ENCODE data around the gene CDK3.
A peak's percentile ranks its signal among the peaks of the same experiment; 100 is the strongest.

CDK3 gene

GRCh38 chr17:76004750-76005262 is 4.2 kb downstream of the CDK3 start:
- no peak for TF ChIP-seq EGR1 (IDR thresholded peaks at IDR 0.05)
- no peak for TF ChIP-seq YY1 (IDR thresholded peaks at IDR 0.05; ENCODE audit: low read depth)
- no peak for TF ChIP-seq TEAD4 (IDR thresholded peaks at IDR 0.05)
- TF ChIP-seq NFIC (IDR thresholded peaks at IDR 0.05): no peak
- TF ChIP-seq ZBTB7A (IDR thresholded peaks at IDR 0.05; ENCODE audit: low read depth): no peak
- no peak for TF ChIP-seq USF1 (IDR thresholded peaks at IDR 0.05)
- no peak for TF ChIP-seq FOXM1 (IDR thresholded peaks at IDR 0.05; ENCODE audit: borderline replicate concordance, low read depth)
- no peak for TF ChIP-seq MAX (IDR thresholded peaks at IDR 0.05)
- TF ChIP-seq CEBPB (IDR thresholded peaks at IDR 0.05): no peak
- TF ChIP-seq CREB1 (IDR thresholded peaks at IDR 0.05; ENCODE audit: low read depth): no peak
- TF ChIP-seq EP300 (IDR thresholded peaks at IDR 0.05; ENCODE audit: borderline replicate concordance): no peak
- TF ChIP-seq REST (IDR thresholded peaks at IDR 0.05; ENCODE audit: low read depth): no peak
- no peak for TF ChIP-seq RAD21 (IDR thresholded peaks at IDR 0.05; ENCODE audit: low read depth)
- no peak for TF ChIP-seq TCF12 (IDR thresholded peaks at IDR 0.05; ENCODE audit: low read depth)
- TF ChIP-seq TAF1 (IDR thresholded peaks at IDR 0.05; ENCODE audit: low read depth): no peak

GRCh38 chr17:76005263-76006149 is 4.9 kb downstream of the CDK3 start:
- TF ChIP-seq CEBPB (IDR thresholded peaks at IDR 0.05): no peak
- TF ChIP-seq TAF1 (IDR thresholded peaks at IDR 0.05; ENCODE audit: low read depth): peak; percentile 30; the same call in 1 of the 2 replicates
- TF ChIP-seq YY1 (IDR thresholded peaks at IDR 0.05; ENCODE audit: low read depth): no peak
- TF ChIP-seq RAD21 (IDR thresholded peaks at IDR 0.05; ENCODE audit: low read depth): peak; percentile 90
- TF ChIP-seq REST (IDR thresholded peaks at IDR 0.05; ENCODE audit: low read depth): no peak

- no peak for TF ChIP-seq CEBPB (IDR thresholded peaks at IDR 0.05)
These were observed 6.6 kb downstream of the CDK3 start for GRCh38 chr17:76007131-76007849.

- TF ChIP-seq TAF1 (IDR thresholded peaks at IDR 0.05; ENCODE audit: low read depth): no peak
- no peak for TF ChIP-seq MAX (IDR thresholded peaks at IDR 0.05)
- TF ChIP-seq TCF12 (IDR thresholded peaks at IDR 0.05; ENCODE audit: low read depth): no peak
- TF ChIP-seq EGR1 (IDR thresholded peaks at IDR 0.05): no peak
- TF ChIP-seq TEAD4 (IDR thresholded peaks at IDR 0.05): no peak
- no peak for TF ChIP-seq USF1 (IDR thresholded peaks at IDR 0.05)
- no peak for TF ChIP-seq ZBTB7A (IDR thresholded peaks at IDR 0.05; ENCODE audit: low read depth)
- no peak for TF ChIP-seq YY1 (IDR thresholded peaks at IDR 0.05; ENCODE audit: low read depth)
- no peak for TF ChIP-seq REST (IDR thresholded peaks at IDR 0.05; ENCODE audit: low read depth)
- TF ChIP-seq NFIC (IDR thresholded peaks at IDR 0.05): no peak
- TF ChIP-seq EP300 (IDR thresholded peaks at IDR 0.05; ENCODE audit: borderline replicate concordance): no peak
- TF ChIP-seq RAD21 (IDR thresholded peaks at IDR 0.05; ENCODE audit: low read depth): no peak
- no peak for TF ChIP-seq FOXM1 (IDR thresholded peaks at IDR 0.05; ENCODE audit: borderline replicate concordance, low read depth)
- no peak for TF ChIP-seq CREB1 (IDR thresholded peaks at IDR 0.05; ENCODE audit: low read depth)
- no peak for TF ChIP-seq CEBPB (IDR thresholded peaks at IDR 0.05)
These were observed 7.2 kb downstream of the CDK3 start for GRCh38 chr17:76007850-76008165.

Data from Ishikawa (cell line).